HepG2 (cell line): ENCODE data around the gene SIRPA. TPM values are rescaled to one million over a fixed set of nuclear protein-coding genes. Genes with fewer than 3 reads are reported as not detected.

Experiments used
- CC2D1A ChIP-seq: sonication (generic); formaldehyde crosslinking; IDR thresholded peaks from 2 replicates; pipeline ENCODE4 v1.8.1; 2023; ENCODE audit warnings: mild to moderate bottlenecking, missing genetic modification reagents
- KLF11 ChIP-seq: IDR thresholded peaks from 2 replicates; pipeline ENCODE4 v1.6.1; 2016; ENCODE audit warnings: missing compliant biosample characterization
- KLF9 ChIP-seq: IDR thresholded peaks from 2 replicates; pipeline ENCODE4 v1.6.1; 2016; ENCODE audit warnings: low read depth
- MEIS2 ChIP-seq: sonication (generic); formaldehyde crosslinking; IDR thresholded peaks from 2 replicates; pipeline ENCODE4 v1.9.0; 2021; ENCODE audit warnings: mild to moderate bottlenecking, missing genetic modification reagents
- SALL2 ChIP-seq: sonication (generic); formaldehyde crosslinking; IDR thresholded peaks from 2 replicates; pipeline ENCODE4 v1.8.1; 2023; ENCODE audit warnings: mild to moderate bottlenecking, missing genetic modification reagents, inconsistent platforms
- SOX5 ChIP-seq: IDR thresholded peaks from 2 replicates; pipeline ENCODE4 v1.6.1; 2016; ENCODE audit warnings: borderline replicate concordance
- TARDBP ChIP-seq: sonication (generic); formaldehyde crosslinking; IDR thresholded peaks from 2 replicates; pipeline ENCODE4 v1.8.0; 2022; ENCODE audit warnings: mild to moderate bottlenecking, missing genetic modification reagents
- TEAD3 ChIP-seq: optimal IDR thresholded peaks from 2 replicates; pipeline ENCODE3; 2016; ENCODE audit warnings: borderline replicate concordance
- ZNF550 ChIP-seq: sonication (generic); formaldehyde crosslinking; IDR thresholded peaks from 2 replicates; pipeline ENCODE4 v1.4.0; 2020; ENCODE audit warnings: mild to moderate bottlenecking, missing genetic modification reagents, borderline replicate concordance
- ZNF790 ChIP-seq: sonication (generic); formaldehyde crosslinking; IDR thresholded peaks from 2 replicates; pipeline ENCODE4 v1.8.0; 2022; ENCODE audit warnings: missing genetic modification reagents, mild to moderate bottlenecking, borderline replicate concordance
- ZNF841 ChIP-seq: sonication (generic); formaldehyde crosslinking; IDR thresholded peaks from 2 replicates; pipeline ENCODE4 v1.8.1; 2023; ENCODE audit warnings: missing genetic modification reagents, borderline replicate concordance
- polyA plus RNA-seq, 8 experiments: library from polyadenylated mRNA; depleted of rRNA in 3 of 8; stranded (reverse) in 7 of 8; unstranded in 1 of 8; fragments of >200 nt; fragmentation: Illumina TruSeq in 4 of 8; extraction: Trizol in 4 of 8; gene quantifications; 2 replicates each; pipeline versions ENCODE4 v1.2.1 to v1.2.3, GENCODE V29; 2011 to 2016; ENCODE audit warnings: low read depth in 4 of 8, missing spikeins in 1 of 8, mixed read lengths in 1 of 8; ENCODE audit not compliant: insufficient read depth in 1 of 8
- total RNA-seq, 5 experiments: library from RNA; depleted of rRNA; stranded (reverse); fragments of >200 nt; fragmentation: Illumina TruSeq; extraction: Trizol; gene quantifications; 2 replicates each; pipeline ENCODE4 v1.2.3, GENCODE V29; 2016; ENCODE audit warnings: low read depth in 1 of 5
- TF ChIP-seq, protein P1 (sequence below): sonication (generic); formaldehyde crosslinking; IDR thresholded peaks from 2 replicates; pipeline ENCODE4 v1.5.0; 2020; ENCODE audit warnings: missing genetic modification reagents, mild to moderate bottlenecking, borderline replicate concordance
- TF ChIP-seq, protein P2 (sequence below): IDR thresholded peaks from 2 replicates; pipeline ENCODE4 v1.6.1; 2016; ENCODE audit warnings: control low read depth
- TF ChIP-seq, protein P3 (sequence below): sonication (generic); formaldehyde crosslinking; IDR thresholded peaks from 2 replicates; pipeline ENCODE4 v1.5.0; 2020; ENCODE audit warnings: mild to moderate bottlenecking, missing genetic modification reagents
- TF ChIP-seq, protein P4 (sequence below): sonication (generic); formaldehyde crosslinking; IDR thresholded peaks from 2 replicates; pipeline ENCODE4 v1.4.0; 2020; ENCODE audit warnings: low read depth, missing genetic modification reagents
- TF ChIP-seq, protein P5 (sequence below): sonication (generic); formaldehyde crosslinking; IDR thresholded peaks from 2 replicates; pipeline ENCODE4 v1.4.0; 2020; ENCODE audit warnings: missing genetic modification reagents, borderline replicate concordance
- TF ChIP-seq, protein P6 (sequence below): sonication (generic); formaldehyde crosslinking; IDR thresholded peaks from 2 replicates; pipeline ENCODE4 v1.4.0; 2020; ENCODE audit warnings: missing genetic modification reagents

The SIRPA gene
- total and polyA plus RNA-seq, 2 of the 13 experiments (the other 11 are each of a cell fraction or from before 2014, with no cell fraction given) = 7.2 to 17.6 TPM

DNA sequence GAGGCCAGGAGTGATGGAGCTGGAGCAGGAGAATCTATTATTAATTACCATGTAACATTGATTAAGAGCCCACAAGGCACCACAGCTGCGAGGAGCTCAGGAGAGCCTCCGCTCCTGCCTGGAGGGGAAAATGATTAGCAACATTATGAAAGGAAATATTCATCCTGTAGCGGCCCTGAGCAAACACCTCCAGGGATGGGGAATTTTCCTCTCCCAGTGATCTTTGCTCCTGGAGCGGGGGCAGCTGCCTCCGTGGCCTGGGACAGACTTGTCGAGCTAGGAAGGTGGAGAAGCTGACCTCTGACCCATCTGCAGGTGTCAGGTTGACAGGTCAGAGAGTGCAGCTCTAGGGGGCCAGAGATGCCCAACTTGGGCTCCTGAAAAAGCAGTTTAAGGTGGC, 40.1 kb upstream of the SIRPA start (continued):
- TF ChIP-seq TEAD3 (CRISPR knock-in tag) (peak; percentile 47), CC2D1A (CRISPR knock-in tag) (no peak), SALL2 (CRISPR knock-in tag) (no peak), SOX5 (peak; percentile 61; the same call in 1 of the 2 replicates), MEIS2 (CRISPR knock-in tag) (peak; percentile 63; the same call in 1 of the 2 replicates), KLF11 (no peak), ZNF550 (no peak), KLF9 (CRISPR knock-in tag) (no peak), TARDBP (CRISPR knock-in tag) (peak; percentile 31; the same call in 1 of the 2 replicates), ZNF790 (no peak), ZNF841 (no peak)
- TF ChIP-seq, protein P1, sequence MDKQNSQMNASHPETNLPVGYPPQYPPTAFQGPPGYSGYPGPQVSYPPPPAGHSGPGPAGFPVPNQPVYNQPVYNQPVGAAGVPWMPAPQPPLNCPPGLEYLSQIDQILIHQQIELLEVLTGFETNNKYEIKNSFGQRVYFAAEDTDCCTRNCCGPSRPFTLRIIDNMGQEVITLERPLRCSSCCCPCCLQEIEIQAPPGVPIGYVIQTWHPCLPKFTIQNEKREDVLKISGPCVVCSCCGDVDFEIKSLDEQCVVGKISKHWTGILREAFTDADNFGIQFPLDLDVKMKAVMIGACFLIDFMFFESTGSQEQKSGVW (CRISPR knock-in tag) = no peak
- TF ChIP-seq, protein P2, sequence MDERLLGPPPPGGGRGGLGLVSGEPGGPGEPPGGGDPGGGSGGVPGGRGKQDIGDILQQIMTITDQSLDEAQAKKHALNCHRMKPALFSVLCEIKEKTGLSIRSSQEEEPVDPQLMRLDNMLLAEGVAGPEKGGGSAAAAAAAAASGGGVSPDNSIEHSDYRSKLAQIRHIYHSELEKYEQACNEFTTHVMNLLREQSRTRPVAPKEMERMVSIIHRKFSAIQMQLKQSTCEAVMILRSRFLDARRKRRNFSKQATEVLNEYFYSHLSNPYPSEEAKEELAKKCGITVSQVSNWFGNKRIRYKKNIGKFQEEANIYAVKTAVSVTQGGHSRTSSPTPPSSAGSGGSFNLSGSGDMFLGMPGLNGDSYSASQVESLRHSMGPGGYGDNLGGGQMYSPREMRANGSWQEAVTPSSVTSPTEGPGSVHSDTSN = no peak
- TF ChIP-seq, protein P3, sequence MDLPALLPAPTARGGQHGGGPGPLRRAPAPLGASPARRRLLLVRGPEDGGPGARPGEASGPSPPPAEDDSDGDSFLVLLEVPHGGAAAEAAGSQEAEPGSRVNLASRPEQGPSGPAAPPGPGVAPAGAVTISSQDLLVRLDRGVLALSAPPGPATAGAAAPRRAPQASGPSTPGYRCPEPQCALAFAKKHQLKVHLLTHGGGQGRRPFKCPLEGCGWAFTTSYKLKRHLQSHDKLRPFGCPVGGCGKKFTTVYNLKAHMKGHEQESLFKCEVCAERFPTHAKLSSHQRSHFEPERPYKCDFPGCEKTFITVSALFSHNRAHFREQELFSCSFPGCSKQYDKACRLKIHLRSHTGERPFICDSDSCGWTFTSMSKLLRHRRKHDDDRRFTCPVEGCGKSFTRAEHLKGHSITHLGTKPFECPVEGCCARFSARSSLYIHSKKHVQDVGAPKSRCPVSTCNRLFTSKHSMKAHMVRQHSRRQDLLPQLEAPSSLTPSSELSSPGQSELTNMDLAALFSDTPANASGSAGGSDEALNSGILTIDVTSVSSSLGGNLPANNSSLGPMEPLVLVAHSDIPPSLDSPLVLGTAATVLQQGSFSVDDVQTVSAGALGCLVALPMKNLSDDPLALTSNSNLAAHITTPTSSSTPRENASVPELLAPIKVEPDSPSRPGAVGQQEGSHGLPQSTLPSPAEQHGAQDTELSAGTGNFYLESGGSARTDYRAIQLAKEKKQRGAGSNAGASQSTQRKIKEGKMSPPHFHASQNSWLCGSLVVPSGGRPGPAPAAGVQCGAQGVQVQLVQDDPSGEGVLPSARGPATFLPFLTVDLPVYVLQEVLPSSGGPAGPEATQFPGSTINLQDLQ (CRISPR knock-in tag) = no peak
- TF ChIP-seq, protein P4, sequence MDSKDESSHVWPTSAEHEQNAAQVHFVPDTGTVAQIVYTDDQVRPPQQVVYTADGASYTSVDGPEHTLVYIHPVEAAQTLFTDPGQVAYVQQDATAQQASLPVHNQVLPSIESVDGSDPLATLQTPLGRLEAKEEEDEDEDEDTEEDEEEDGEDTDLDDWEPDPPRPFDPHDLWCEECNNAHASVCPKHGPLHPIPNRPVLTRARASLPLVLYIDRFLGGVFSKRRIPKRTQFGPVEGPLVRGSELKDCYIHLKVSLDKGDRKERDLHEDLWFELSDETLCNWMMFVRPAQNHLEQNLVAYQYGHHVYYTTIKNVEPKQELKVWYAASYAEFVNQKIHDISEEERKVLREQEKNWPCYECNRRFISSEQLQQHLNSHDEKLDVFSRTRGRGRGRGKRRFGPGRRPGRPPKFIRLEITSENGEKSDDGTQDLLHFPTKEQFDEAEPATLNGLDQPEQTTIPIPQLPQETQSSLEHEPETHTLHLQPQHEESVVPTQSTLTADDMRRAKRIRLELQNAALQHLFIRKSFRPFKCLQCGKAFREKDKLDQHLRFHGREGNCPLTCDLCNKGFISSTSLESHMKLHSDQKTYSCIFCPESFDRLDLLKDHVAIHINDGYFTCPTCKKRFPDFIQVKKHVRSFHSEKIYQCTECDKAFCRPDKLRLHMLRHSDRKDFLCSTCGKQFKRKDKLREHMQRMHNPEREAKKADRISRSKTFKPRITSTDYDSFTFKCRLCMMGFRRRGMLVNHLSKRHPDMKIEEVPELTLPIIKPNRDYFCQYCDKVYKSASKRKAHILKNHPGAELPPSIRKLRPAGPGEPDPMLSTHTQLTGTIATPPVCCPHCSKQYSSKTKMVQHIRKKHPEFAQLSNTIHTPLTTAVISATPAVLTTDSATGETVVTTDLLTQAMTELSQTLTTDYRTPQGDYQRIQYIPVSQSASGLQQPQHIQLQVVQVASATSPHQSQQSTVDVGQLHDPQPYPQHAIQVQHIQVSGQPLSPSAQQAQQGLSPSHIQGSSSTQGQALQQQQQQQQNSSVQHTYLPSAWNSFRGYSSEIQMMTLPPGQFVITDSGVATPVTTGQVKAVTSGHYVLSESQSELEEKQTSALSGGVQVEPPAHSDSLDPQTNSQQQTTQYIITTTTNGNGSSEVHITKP (CRISPR knock-in tag) = 0 out of 2 replicates have a peak, but pooled peaks have one; percentile 28
- TF ChIP-seq, protein P5, sequence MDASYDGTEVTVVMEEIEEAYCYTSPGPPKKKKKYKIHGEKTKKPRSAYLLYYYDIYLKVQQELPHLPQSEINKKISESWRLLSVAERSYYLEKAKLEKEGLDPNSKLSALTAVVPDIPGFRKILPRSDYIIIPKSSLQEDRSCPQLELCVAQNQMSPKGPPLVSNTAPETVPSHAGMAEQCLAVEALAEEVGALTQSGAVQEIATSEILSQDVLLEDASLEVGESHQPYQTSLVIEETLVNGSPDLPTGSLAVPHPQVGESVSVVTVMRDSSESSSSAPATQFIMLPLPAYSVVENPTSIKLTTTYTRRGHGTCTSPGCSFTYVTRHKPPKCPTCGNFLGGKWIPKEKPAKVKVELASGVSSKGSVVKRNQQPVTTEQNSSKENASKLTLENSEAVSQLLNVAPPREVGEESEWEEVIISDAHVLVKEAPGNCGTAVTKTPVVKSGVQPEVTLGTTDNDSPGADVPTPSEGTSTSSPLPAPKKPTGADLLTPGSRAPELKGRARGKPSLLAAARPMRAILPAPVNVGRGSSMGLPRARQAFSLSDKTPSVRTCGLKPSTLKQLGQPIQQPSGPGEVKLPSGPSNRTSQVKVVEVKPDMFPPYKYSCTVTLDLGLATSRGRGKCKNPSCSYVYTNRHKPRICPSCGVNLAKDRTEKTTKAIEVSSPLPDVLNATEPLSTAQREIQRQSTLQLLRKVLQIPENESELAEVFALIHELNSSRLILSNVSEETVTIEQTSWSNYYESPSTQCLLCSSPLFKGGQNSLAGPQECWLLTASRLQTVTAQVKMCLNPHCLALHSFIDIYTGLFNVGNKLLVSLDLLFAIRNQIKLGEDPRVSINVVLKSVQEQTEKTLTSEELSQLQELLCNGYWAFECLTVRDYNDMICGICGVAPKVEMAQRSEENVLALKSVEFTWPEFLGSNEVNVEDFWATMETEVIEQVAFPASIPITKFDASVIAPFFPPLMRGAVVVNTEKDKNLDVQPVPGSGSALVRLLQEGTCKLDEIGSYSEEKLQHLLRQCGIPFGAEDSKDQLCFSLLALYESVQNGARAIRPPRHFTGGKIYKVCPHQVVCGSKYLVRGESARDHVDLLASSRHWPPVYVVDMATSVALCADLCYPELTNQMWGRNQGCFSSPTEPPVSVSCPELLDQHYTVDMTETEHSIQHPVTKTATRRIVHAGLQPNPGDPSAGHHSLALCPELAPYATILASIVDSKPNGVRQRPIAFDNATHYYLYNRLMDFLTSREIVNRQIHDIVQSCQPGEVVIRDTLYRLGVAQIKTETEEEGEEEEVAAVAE = no peak
- TF ChIP-seq, protein P6, sequence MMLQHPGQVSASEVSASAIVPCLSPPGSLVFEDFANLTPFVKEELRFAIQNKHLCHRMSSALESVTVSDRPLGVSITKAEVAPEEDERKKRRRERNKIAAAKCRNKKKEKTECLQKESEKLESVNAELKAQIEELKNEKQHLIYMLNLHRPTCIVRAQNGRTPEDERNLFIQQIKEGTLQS = 0 out of 2 replicates have a peak, but pooled peaks have one; percentile 17
